ENCODE data around the gene IRF7. TPM values are rescaled to one million over a fixed set of nuclear protein-coding genes. Genes with fewer than 3 reads are reported as not detected.

Gene IRF7
- polyA plus RNA-seq, 1 of the 3 experiments (the other 2 are of a cell fraction), result 6.3 TPM

- TF ChIP-seq SIN3A (IDR thresholded peaks at IDR 0.05; ENCODE audit: borderline replicate concordance, low read depth, low read length) (no peak), IRF3 (IDR thresholded peaks at IDR 0.05; ENCODE audit: low read depth, low read length) (no peak), MAX (IDR thresholded peaks at IDR 0.05; ENCODE audit: low read depth) (no peak), YY1 (IDR thresholded peaks at IDR 0.05; ENCODE audit: low read depth) (no peak), NRF1 (IDR thresholded peaks at IDR 0.05; ENCODE audit: low read depth, low read length) (no peak), CHD2 (IDR thresholded peaks at IDR 0.05; ENCODE audit: low read length, partially characterized antibody) (no peak), TCF12 (IDR thresholded peaks at IDR 0.05) (no peak), NFIC (IDR thresholded peaks at IDR 0.05; ENCODE audit: borderline replicate concordance) (no peak), GATA2 (CRISPR knock-in tag; IDR thresholded peaks at IDR 0.05) (no peak), TAF1 (IDR thresholded peaks at IDR 0.05; ENCODE audit: borderline replicate concordance, low read depth, low read length) (no peak), JUND (IDR thresholded peaks at IDR 0.05) (no peak), FOXM1 (IDR thresholded peaks at IDR 0.05; ENCODE audit: low read depth) (no peak), USF2 (IDR thresholded peaks at IDR 0.05; ENCODE audit: borderline replicate concordance, low read depth, low read length) (no peak), RXRA (IDR thresholded peaks at IDR 0.05; ENCODE audit: borderline replicate concordance, low read depth) (no peak), USF1 (IDR thresholded peaks at IDR 0.05; ENCODE audit: borderline replicate concordance, low read depth) (no peak), SMC3 (IDR thresholded peaks at IDR 0.05; ENCODE audit: low read depth, low read length) (no peak), CTCF (IDR thresholded peaks at IDR 0.05) (no peak), EZH2phosphoT487 (IDR thresholded peaks at IDR 0.05; ENCODE audit: borderline replicate concordance, low read depth) (no peak), RFX5 (IDR thresholded peaks at IDR 0.05; ENCODE audit: low read length) (no peak)
- H2AFZ ChIP-seq (ENCODE audit: low read depth), result no peak overlapping the region
- no peak overlapping the region for H3K27ac ChIP-seq (ENCODE audit: low read depth in 2 of 2, low read length in 1 of 2)
- H3K4me3 ChIP-seq (ENCODE audit: low read depth in 2 of 2, low read length in 1 of 2), result no peak overlapping the region
- H4K20me1 ChIP-seq (ENCODE audit: insufficient read depth), result peaks cover 54% of the 10 kb centered on the region
- no peak for DNase-seq
- no peaks in the 10 kb centered on the region for H3K9me2 ChIP-seq
- H3K4me2 ChIP-seq, result no peak overlapping the region
- no peaks in the 10 kb centered on the region for H3K4me1 ChIP-seq (ENCODE audit: control insufficient read depth in 1 of 2, insufficient read depth in 2 of 2, low read depth in 1 of 2, low read length in 1 of 2)
- WGBS (ENCODE audit: low lambda C conversion rate), result 82% methylated on average over 11 of the region's 11 CpGs
- H3K27me3 ChIP-seq (ENCODE audit: insufficient read depth), result no peaks in the 10 kb centered on the region
- H3K36me3 ChIP-seq (replicated peaks in 1 of 2; ENCODE audit: control insufficient read depth in 1 of 2, insufficient read depth in 2 of 2, low read length in 1 of 2), result peaks cover 46 to 72% of the 10 kb centered on the region in 2 experiments
- CTCF ChIA-PET, result interaction anchor here (0.6 kb wide), 1 partner anchor 36 kb away, joined by 4 read pairs; no protein-coding TSS in a partner anchor
- no peak overlapping the region for H3K9ac ChIP-seq
- peaks cover 57% of the 10 kb centered on the region for H3K79me2 ChIP-seq (ENCODE audit: insufficient read depth)
- POLR2A ChIA-PET, result interaction anchor here (0.6 kb wide), 1 partner anchor 337 kb away, joined by 3 read pairs; no protein-coding TSS in a partner anchor
- H3F3A ChIP-seq (replicated peaks; ENCODE audit: insufficient read depth), result peaks cover 12% of the 10 kb centered on the region
- no peaks in the 10 kb centered on the region for H3K9me3 ChIP-seq
These were observed 24.8 kb downstream of the IRF7 start for GRCh38 chr11:590997-591396.

Data from SK-N-SH (cell line).